GM19324 (cell line): ENCODE measurements around the gene MRGPRX3.

Experiments used
- ATAC-seq: cut with Tn5 transposase; IDR thresholded peaks from one replicate; pipeline ENCODE4 v1.9.1; 2021; ENCODE audit warnings: mild to moderate bottlenecking, moderate library complexity; ENCODE audit not compliant: unreplicated experiment, low FRiP score

The MRGPRX3 gene

GRCh38 chr11:18151581-18151980 lies 19.2 kb downstream of the MRGPRX3 start:
- no peak for ATAC-seq

DNA sequence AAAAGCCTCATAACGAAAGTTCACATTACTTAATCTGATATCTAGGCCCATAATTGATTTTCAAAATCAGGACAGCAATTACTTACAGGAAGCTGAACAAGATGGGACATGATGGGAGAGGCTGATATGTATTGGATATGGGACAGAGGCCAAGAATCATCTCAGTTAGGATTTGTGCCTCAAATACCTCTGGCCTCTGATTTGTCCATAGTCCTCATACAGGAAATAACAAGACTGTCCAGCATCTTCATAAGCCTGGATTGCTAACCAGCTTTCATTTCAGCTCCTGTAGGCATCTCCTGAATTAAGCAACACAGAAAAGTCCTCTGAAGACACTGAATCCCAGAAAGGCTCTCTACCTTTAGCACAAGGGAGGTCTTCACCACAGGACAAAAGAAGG lies 36.0 kb downstream of the MRGPRX3 start:
- ATAC-seq, result no peak

DNA sequence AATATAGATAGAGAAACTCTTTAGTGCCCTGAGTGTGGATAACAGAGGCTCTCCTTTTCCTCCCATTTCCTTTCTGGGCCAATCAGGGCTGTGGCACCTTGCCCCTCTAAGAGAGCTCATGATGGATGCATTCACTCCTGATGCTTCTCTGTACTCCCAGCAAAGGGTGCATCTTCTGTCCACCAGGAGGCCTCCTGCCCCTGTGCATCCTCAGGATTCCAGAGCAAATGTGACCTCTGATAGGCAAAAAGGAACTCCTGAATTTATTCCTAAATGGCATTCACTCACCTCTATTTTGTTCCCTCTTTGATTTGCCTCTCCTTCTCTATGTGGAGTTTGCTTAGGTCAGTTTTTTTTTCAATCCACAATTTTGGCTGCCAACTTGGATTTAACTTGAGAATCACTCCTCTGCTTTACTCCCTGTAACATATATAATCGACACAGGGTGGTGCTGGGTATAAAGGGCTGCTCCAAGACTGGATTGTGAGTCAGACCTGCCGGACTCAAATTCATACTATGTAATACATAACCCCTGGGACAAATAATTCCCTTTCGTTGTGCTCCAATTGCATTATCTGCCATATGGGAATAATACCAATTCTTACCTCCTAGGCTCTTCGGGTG lies 39.1 kb downstream of the MRGPRX3 start:
- ATAC-seq, result no peak

DNA sequence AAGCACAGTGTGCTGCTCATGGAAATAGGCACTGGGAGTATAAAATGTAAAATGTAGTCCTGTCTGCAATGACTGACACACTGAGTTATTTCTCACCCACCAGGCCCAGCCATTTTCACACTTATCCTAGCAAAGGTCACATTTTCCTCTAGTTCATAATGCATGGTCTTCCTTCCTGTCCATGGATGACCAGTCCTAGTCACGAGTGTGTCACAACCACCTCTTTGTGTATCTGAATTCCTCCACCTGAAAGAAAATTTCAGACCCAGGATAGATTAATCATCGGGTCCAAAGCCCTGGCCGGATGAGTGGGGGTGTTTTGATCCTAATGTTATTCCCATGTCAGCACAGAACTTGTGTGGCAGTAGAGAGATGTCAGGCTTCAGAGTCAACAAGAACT lies 40.3 kb downstream of the MRGPRX3 start, which contains the start of gene MRGPRX4:
TSS of gene MRGPRX4 (plus strand) at position 172 of the 400 bp plus-strand sequence. CDS start 420 bp downstream, outside the sequence.
- ATAC-seq, result no peak

GRCh38 chr11:18173225-18173866 lies 41.0 kb downstream of the MRGPRX3 start:
- ATAC-seq, result no peak
